Measurements from ENCODE around the gene ZMYM4.

The ZMYM4 gene

DNA sequence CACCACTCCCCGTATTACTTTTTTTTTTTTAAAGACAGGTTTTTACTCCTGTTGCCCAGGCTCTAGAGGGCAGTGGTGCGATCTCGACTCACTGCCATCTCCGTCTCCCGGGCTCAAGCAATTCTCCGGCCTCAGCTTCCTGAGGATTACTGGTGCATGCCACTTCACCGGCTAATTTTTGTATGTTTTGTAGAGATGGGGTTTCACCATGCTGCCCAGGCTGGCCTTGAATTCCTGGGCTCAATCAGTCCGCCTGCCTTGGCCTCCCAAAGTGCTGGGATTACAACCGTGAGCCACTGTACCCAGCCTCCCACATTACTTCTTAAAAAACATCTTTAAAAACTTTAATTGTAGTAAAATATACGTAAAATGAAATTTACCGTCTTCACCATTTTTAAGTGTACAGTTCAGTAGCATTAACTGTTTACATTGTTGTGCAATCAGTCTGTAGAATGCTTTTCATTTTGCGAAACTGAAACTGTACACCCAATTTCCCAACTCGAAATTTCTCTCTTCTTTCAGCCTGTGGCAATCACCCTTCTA, 77.0 kb downstream of the ZMYM4 start:
- no peaks in the 10 kb centered on the region for H3K36me3 ChIP-seq (ENCODE audit: insufficient read depth, low read length)
- peaks cover 88% of the 10 kb centered on the region for H3K79me2 ChIP-seq (ENCODE audit: insufficient read depth, low read length)
- peaks cover 7% of the 10 kb centered on the region for H3K4me1 ChIP-seq (ENCODE audit: insufficient read depth, low read length, poor library complexity, severe bottlenecking)
- TF ChIP-seq EZH2phosphoT487 (IDR thresholded peaks at IDR 0.05; ENCODE audit: borderline replicate concordance): no peak
- TF ChIP-seq CTCF (conservative IDR thresholded peaks at IDR 0.05; ENCODE audit: low read length): peak; percentile 37
- no peaks in the 10 kb centered on the region for H3K27me3 ChIP-seq (ENCODE audit: insufficient read depth, low read length, poor library complexity, severe bottlenecking)
- no peaks in the 10 kb centered on the region for H3K9me2 ChIP-seq (replicated peaks; ENCODE audit: low read depth, low read length)
- H3K9me3 ChIP-seq (ENCODE audit: insufficient read depth, low read depth, low read length): no peaks in the 10 kb centered on the region
- H3F3A ChIP-seq (ENCODE audit: low read depth): no peaks in the 10 kb centered on the region
- H3K4me3 ChIP-seq (ENCODE audit: low read length, poor library complexity, severe bottlenecking): no peak overlapping the region
- no peak overlapping the region for H3K4me2 ChIP-seq (ENCODE audit: low read depth, low read length, poor library complexity, severe bottlenecking)
- H2AFZ ChIP-seq (ENCODE audit: low read length): no peak overlapping the region
- H4K20me1 ChIP-seq (ENCODE audit: insufficient read depth, low read length, poor library complexity, severe bottlenecking): peaks cover 20% of the 10 kb centered on the region
- no peak overlapping the region for H3K9ac ChIP-seq (ENCODE audit: low read depth, low read length, poor library complexity, severe bottlenecking)

DNA sequence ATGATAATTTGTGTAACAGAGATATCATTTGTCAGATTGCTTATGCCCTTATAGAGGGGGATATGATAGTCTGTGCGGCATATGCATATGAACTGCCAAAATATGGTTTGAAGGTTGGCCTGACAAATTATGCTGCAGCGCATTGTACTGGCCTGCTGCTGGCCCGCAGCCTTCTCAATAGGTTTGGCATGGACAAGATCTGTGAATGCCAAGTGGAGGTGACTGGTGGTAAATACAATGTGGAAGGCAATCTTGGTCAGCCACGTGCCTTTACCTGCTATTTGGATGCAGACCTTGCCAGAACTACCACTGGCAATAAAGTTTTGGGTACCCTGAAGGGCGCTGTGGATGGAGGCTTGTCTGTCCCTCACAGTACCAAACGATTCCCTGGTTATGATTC, 82.4 kb downstream of the ZMYM4 start:
- Histone ChIP-seq H3K9me3 (ENCODE audit: insufficient read depth, low read depth, low read length) (no peaks in the 10 kb centered on the region), H3K4me2 (ENCODE audit: low read depth, low read length, poor library complexity, severe bottlenecking) (no peak overlapping the region), H2AFZ (ENCODE audit: low read length) (no peak overlapping the region), H3K9ac (ENCODE audit: low read depth, low read length, poor library complexity, severe bottlenecking) (no peak overlapping the region), H3K4me1 (ENCODE audit: insufficient read depth, low read length, poor library complexity, severe bottlenecking) (peaks cover 16% of the 10 kb centered on the region), H3K4me3 (ENCODE audit: low read length, poor library complexity, severe bottlenecking) (no peak overlapping the region), H3K27me3 (ENCODE audit: insufficient read depth, low read length, poor library complexity, severe bottlenecking) (no peaks in the 10 kb centered on the region), H3F3A (ENCODE audit: low read depth) (no peaks in the 10 kb centered on the region), H4K20me1 (ENCODE audit: insufficient read depth, low read length, poor library complexity, severe bottlenecking) (peaks cover 9% of the 10 kb centered on the region), H3K79me2 (ENCODE audit: insufficient read depth, low read length) (peaks cover 61% of the 10 kb centered on the region), H3K9me2 (replicated peaks; ENCODE audit: low read depth, low read length) (no peaks in the 10 kb centered on the region), H3K36me3 (ENCODE audit: insufficient read depth, low read length) (peaks cover 6% of the 10 kb centered on the region; the same call in 1 of the 2 replicates)
- no peak for TF ChIP-seq CTCF (conservative IDR thresholded peaks at IDR 0.05; ENCODE audit: low read length)
- TF ChIP-seq EZH2phosphoT487 (IDR thresholded peaks at IDR 0.05; ENCODE audit: borderline replicate concordance): no peak

DNA sequence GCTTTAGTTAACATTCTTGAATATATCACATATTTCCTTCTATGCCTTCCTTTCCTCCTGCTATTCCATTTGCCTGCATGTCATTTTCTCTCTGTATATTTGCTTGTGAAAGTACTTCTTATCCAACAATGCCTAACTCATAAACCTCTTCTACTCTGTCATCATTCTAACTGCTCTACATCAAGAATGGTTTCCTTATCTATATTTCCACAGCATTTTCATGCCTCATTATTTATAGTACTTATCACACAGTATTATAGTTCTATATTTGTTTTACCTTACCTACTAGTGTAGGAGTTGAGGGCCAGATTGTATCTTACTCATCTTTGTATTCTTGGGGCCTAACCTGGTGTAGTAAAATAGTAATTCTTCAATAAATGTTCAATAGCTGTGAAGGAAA, 91.5 kb downstream of the ZMYM4 start:
- Histone ChIP-seq H3K4me1 (ENCODE audit: insufficient read depth, low read length, poor library complexity, severe bottlenecking) (peaks cover 12% of the 10 kb centered on the region), H3K9me3 (ENCODE audit: insufficient read depth, low read depth, low read length) (no peaks in the 10 kb centered on the region), H3K9me2 (replicated peaks; ENCODE audit: low read depth, low read length) (no peaks in the 10 kb centered on the region), H3F3A (ENCODE audit: low read depth) (no peaks in the 10 kb centered on the region), H3K4me2 (ENCODE audit: low read depth, low read length, poor library complexity, severe bottlenecking) (no peak overlapping the region), H3K36me3 (ENCODE audit: insufficient read depth, low read length) (peaks cover 26% of the 10 kb centered on the region; the same call in 1 of the 2 replicates), H3K9ac (ENCODE audit: low read depth, low read length, poor library complexity, severe bottlenecking) (no peak overlapping the region), H3K27me3 (ENCODE audit: insufficient read depth, low read length, poor library complexity, severe bottlenecking) (no peaks in the 10 kb centered on the region), H3K79me2 (ENCODE audit: insufficient read depth, low read length) (peaks cover 16% of the 10 kb centered on the region; the same call in 1 of the 2 replicates), H2AFZ (ENCODE audit: low read length) (no peak overlapping the region), H3K4me3 (ENCODE audit: low read length, poor library complexity, severe bottlenecking) (no peak overlapping the region), H4K20me1 (ENCODE audit: insufficient read depth, low read length, poor library complexity, severe bottlenecking) (peaks cover 3% of the 10 kb centered on the region)
- TF ChIP-seq CTCF (conservative IDR thresholded peaks at IDR 0.05; ENCODE audit: low read length): no peak
- no peak for TF ChIP-seq EZH2phosphoT487 (IDR thresholded peaks at IDR 0.05; ENCODE audit: borderline replicate concordance)
